Measurements from ENCODE around the gene SLC5A10.
"Not testable (repeated sequence)": the region's sequence is repeated elsewhere in the genome, so short reads cannot be mapped to it uniquely, and the experiment has no call there.

The SLC5A10 gene

GRCh38 chr17:19017401-19017800 is 65.4 kb downstream of the SLC5A10 start:
- no peak overlapping the region for H3K4me3 ChIP-seq (ENCODE audit: insufficient read depth, low read depth, low read length)
- H3K4me1 ChIP-seq (ENCODE audit: control insufficient read depth, insufficient read depth, low read length) = no peaks in the 10 kb centered on the region
- WGBS, 2 experiments = 89% methylated on average over 12 of the region's 12 CpGs
- no peaks in the 10 kb centered on the region for H3K9me3 ChIP-seq (ENCODE audit: control insufficient read depth, low read length)
- no peak overlapping the region for H3K27ac ChIP-seq (ENCODE audit: insufficient read depth, low read depth, low read length, poor library complexity, severe bottlenecking)
- H3K36me3 ChIP-seq (ENCODE audit: control insufficient read depth, insufficient read depth, low read length) = no peaks in the 10 kb centered on the region
- no peaks in the 10 kb centered on the region for H3K27me3 ChIP-seq (ENCODE audit: control insufficient read depth, insufficient read depth, low read length, poor library complexity, severe bottlenecking)

GRCh38 chr17:19017804-19018599 is 66.0 kb downstream of the SLC5A10 start:
- H3K4me1 ChIP-seq (ENCODE audit: control insufficient read depth, insufficient read depth, low read length) = no peaks in the 10 kb centered on the region
- no peaks in the 10 kb centered on the region for H3K27me3 ChIP-seq (ENCODE audit: control insufficient read depth, insufficient read depth, low read length, poor library complexity, severe bottlenecking)
- 93 to 94% methylated on average over 15 of the region's 16 CpGs for WGBS, 2 experiments
- H3K36me3 ChIP-seq (ENCODE audit: control insufficient read depth, insufficient read depth, low read length) = no peaks in the 10 kb centered on the region
- no peak overlapping the region for H3K4me3 ChIP-seq (ENCODE audit: insufficient read depth, low read depth, low read length)
- no peaks in the 10 kb centered on the region for H3K9me3 ChIP-seq (ENCODE audit: control insufficient read depth, low read length)
- no peak overlapping the region for H3K27ac ChIP-seq (ENCODE audit: insufficient read depth, low read depth, low read length, poor library complexity, severe bottlenecking)

GRCh38 chr17:19018600-19018950 is 66.6 kb downstream of the SLC5A10 start:
- no peaks in the 10 kb centered on the region for H3K4me1 ChIP-seq (ENCODE audit: control insufficient read depth, insufficient read depth, low read length)
- WGBS, 2 experiments = 82 to 88% methylated on average over 6 of the region's 6 CpGs

GRCh38 chr17:19019041-19019941 is 67.3 kb downstream of the SLC5A10 start:
- Histone ChIP-seq H3K27ac (ENCODE audit: insufficient read depth, low read depth, low read length, poor library complexity, severe bottlenecking) (no peak overlapping the region), H3K4me3 (ENCODE audit: insufficient read depth, low read depth, low read length) (no peak overlapping the region), H3K36me3 (ENCODE audit: control insufficient read depth, insufficient read depth, low read length) (no peaks in the 10 kb centered on the region), H3K9me3 (ENCODE audit: control insufficient read depth, low read length) (no peaks in the 10 kb centered on the region), H3K27me3 (ENCODE audit: control insufficient read depth, insufficient read depth, low read length, poor library complexity, severe bottlenecking) (no peaks in the 10 kb centered on the region), H3K4me1 (ENCODE audit: control insufficient read depth, insufficient read depth, low read length) (no peaks in the 10 kb centered on the region)
- 79 to 81% methylated on average over 27 of the region's 27 CpGs for WGBS, 2 experiments

More at GRCh38 chr17:19018600-19018950, 66.6 kb downstream of the SLC5A10 start:
- Histone ChIP-seq H3K4me3 (ENCODE audit: insufficient read depth, low read depth, low read length) (no peak overlapping the region), H3K36me3 (ENCODE audit: control insufficient read depth, insufficient read depth, low read length) (no peaks in the 10 kb centered on the region), H3K9me3 (ENCODE audit: control insufficient read depth, low read length) (no peaks in the 10 kb centered on the region), H3K27me3 (ENCODE audit: control insufficient read depth, insufficient read depth, low read length, poor library complexity, severe bottlenecking) (no peaks in the 10 kb centered on the region), H3K27ac (ENCODE audit: insufficient read depth, low read depth, low read length, poor library complexity, severe bottlenecking) (no peak overlapping the region)

- no peaks in the 10 kb centered on the region for H3K27me3 ChIP-seq (ENCODE audit: control insufficient read depth, insufficient read depth, low read length, poor library complexity, severe bottlenecking)
- H3K4me3 ChIP-seq (ENCODE audit: insufficient read depth, low read depth, low read length) = no peak overlapping the region
- WGBS, 2 experiments = 93 to 95% methylated on average over 3 of the region's 3 CpGs
- H3K9me3 ChIP-seq (ENCODE audit: control insufficient read depth, low read length) = no peaks in the 10 kb centered on the region
- H3K36me3 ChIP-seq (ENCODE audit: control insufficient read depth, insufficient read depth, low read length) = no peaks in the 10 kb centered on the region
- no peak overlapping the region for H3K27ac ChIP-seq (ENCODE audit: insufficient read depth, low read depth, low read length, poor library complexity, severe bottlenecking)
- no peaks in the 10 kb centered on the region for H3K4me1 ChIP-seq (ENCODE audit: control insufficient read depth, insufficient read depth, low read length)
Measured at GRCh38 chr17:19020016-19020415, 68.1 kb downstream of the SLC5A10 start.

GRCh38 chr17:19021011-19021621 is 69.2 kb downstream of the SLC5A10 start:
- not testable (repeated sequence) for H3K36me3 ChIP-seq (ENCODE audit: control insufficient read depth, insufficient read depth, low read length); H3K27me3 ChIP-seq (ENCODE audit: control insufficient read depth, insufficient read depth, low read length, poor library complexity, severe bottlenecking); H3K4me3 ChIP-seq (ENCODE audit: insufficient read depth, low read depth, low read length); H3K27ac ChIP-seq (ENCODE audit: insufficient read depth, low read depth, low read length, poor library complexity, severe bottlenecking); H3K4me1 ChIP-seq (ENCODE audit: control insufficient read depth, insufficient read depth, low read length); H3K9me3 ChIP-seq (ENCODE audit: control insufficient read depth, low read length)
- whole genome bisulfite sequencing, 2 experiments = 95 to 96% methylated on average over 7 of the region's 7 CpGs

- 94% methylated on average over 24 of the region's 24 CpGs for WGBS, 2 experiments
- no peaks in the 10 kb centered on the region for H3K4me1 ChIP-seq (ENCODE audit: control insufficient read depth, insufficient read depth, low read length)
Measured at GRCh38 chr17:19021622-19022083, 69.7 kb downstream of the SLC5A10 start.

GRCh38 chr17:19022128-19022527 is 70.2 kb downstream of the SLC5A10 start:
- no peaks in the 10 kb centered on the region for H3K9me3 ChIP-seq (ENCODE audit: control insufficient read depth, low read length)
- H3K4me1 ChIP-seq (ENCODE audit: control insufficient read depth, insufficient read depth, low read length) = no peaks in the 10 kb centered on the region
- H3K4me3 ChIP-seq (ENCODE audit: insufficient read depth, low read depth, low read length) = no peak overlapping the region
- no peak overlapping the region for H3K27ac ChIP-seq (ENCODE audit: insufficient read depth, low read depth, low read length, poor library complexity, severe bottlenecking)
- no peaks in the 10 kb centered on the region for H3K36me3 ChIP-seq (ENCODE audit: control insufficient read depth, insufficient read depth, low read length)
- H3K27me3 ChIP-seq (ENCODE audit: control insufficient read depth, insufficient read depth, low read length, poor library complexity, severe bottlenecking) = no peaks in the 10 kb centered on the region
- 96% methylated on average over 5 of the region's 5 CpGs for WGBS, 2 experiments

More at GRCh38 chr17:19021622-19022083, 69.7 kb downstream of the SLC5A10 start:
- Histone ChIP-seq H3K27ac (ENCODE audit: insufficient read depth, low read depth, low read length, poor library complexity, severe bottlenecking) (no peak overlapping the region), H3K9me3 (ENCODE audit: control insufficient read depth, low read length) (no peaks in the 10 kb centered on the region), H3K4me3 (ENCODE audit: insufficient read depth, low read depth, low read length) (no peak overlapping the region), H3K27me3 (ENCODE audit: control insufficient read depth, insufficient read depth, low read length, poor library complexity, severe bottlenecking) (no peaks in the 10 kb centered on the region), H3K36me3 (ENCODE audit: control insufficient read depth, insufficient read depth, low read length) (no peaks in the 10 kb centered on the region)

- WGBS, 2 experiments = 97% methylated on average over 6 of the region's 6 CpGs
- no peaks in the 10 kb centered on the region for H3K4me1 ChIP-seq (ENCODE audit: control insufficient read depth, insufficient read depth, low read length)
- no peaks in the 10 kb centered on the region for H3K9me3 ChIP-seq (ENCODE audit: control insufficient read depth, low read length)
- H3K27ac ChIP-seq (ENCODE audit: insufficient read depth, low read depth, low read length, poor library complexity, severe bottlenecking) = no peak overlapping the region
- no peaks in the 10 kb centered on the region for H3K27me3 ChIP-seq (ENCODE audit: control insufficient read depth, insufficient read depth, low read length, poor library complexity, severe bottlenecking)
- H3K4me3 ChIP-seq (ENCODE audit: insufficient read depth, low read depth, low read length) = no peak overlapping the region
- H3K36me3 ChIP-seq (ENCODE audit: control insufficient read depth, insufficient read depth, low read length) = no peaks in the 10 kb centered on the region
Measured at GRCh38 chr17:19022747-19023146, 70.8 kb downstream of the SLC5A10 start.
